Subcutaneous abdominal adipose tissue (tissue), 5 donors: Measurements from ENCODE around the gene RASSF4.

ENCODE experiments used
- H3K27ac ChIP-seq: one replicate; pipeline ENCODE4 v1.7.0; 2013; ENCODE audit warnings: low read depth, mild to moderate bottlenecking, inconsistent platforms, low read length, moderate library complexity
- H3K27me3 ChIP-seq, 5 donors: one replicate each; pipeline ENCODE4 v1.7.0; 2013; ENCODE audit warnings: low read length in 5 of 5, inconsistent platforms in 1 of 5; ENCODE audit not compliant: control insufficient read depth in 5 of 5, insufficient read depth in 4 of 5
- H3K36me3 ChIP-seq, 5 donors: one replicate each; pipeline ENCODE4 v1.7.0; 2013; ENCODE audit warnings: low read length in 5 of 5; ENCODE audit not compliant: control insufficient read depth in 5 of 5, insufficient read depth in 5 of 5
- H3K4me1 ChIP-seq, 5 donors: one replicate each; pipeline ENCODE4 v1.7.0; 2013; ENCODE audit warnings: low read length in 5 of 5, mild to moderate bottlenecking in 3 of 5, moderate library complexity in 1 of 5; ENCODE audit not compliant: control insufficient read depth in 5 of 5, insufficient read depth in 5 of 5
- H3K4me3 ChIP-seq, 5 donors: one replicate each; pipeline ENCODE4 v1.7.0; 2013; ENCODE audit warnings: low read length in 5 of 5, low read depth in 1 of 5
- H3K9ac ChIP-seq, 5 donors: one replicate each; pipeline ENCODE4 v1.7.0; 2013; ENCODE audit warnings: low read length in 5 of 5, mild to moderate bottlenecking in 4 of 5, moderate library complexity in 3 of 5
- H3K9me3 ChIP-seq, 5 donors: one replicate each; pipeline ENCODE4 v1.7.0; 2013; ENCODE audit warnings: low read length in 5 of 5; ENCODE audit not compliant: control insufficient read depth in 5 of 5
- donor health status: healthy.
- donor health status: healthy.
- donor health status: healthy.
- donor health status: healthy.
- donor health status: healthy.

The RASSF4 gene

GRCh38 chr10:44955413-44956070 lies 4.1 kb upstream of the RASSF4 start:
- Histone ChIP-seq H3K36me3 (peaks cover 0 to 26% (median 6%) of the 10 kb centered on the region in 5 donors), H3K27ac (peak overlapping the region; percentile 77), H3K4me3 (no peak overlapping the region), H3K9ac (no peak overlapping the region), H3K27me3 (no peaks in the 10 kb centered on the region), H3K4me1 (peaks cover 6 to 60% (median 57%) of the 10 kb centered on the region in 5 donors), H3K9me3 (peaks cover 0 to 4% (median 3%) of the 10 kb centered on the region in 5 donors)

- Histone ChIP-seq H3K4me1 (peaks cover 8 to 67% (median 63%) of the 10 kb centered on the region in 5 donors), H3K9ac (no peak overlapping the region), H3K36me3 (peaks cover 0 to 23% (median 6%) of the 10 kb centered on the region in 5 donors), H3K27me3 (no peaks in the 10 kb centered on the region), H3K4me3 (no peak overlapping the region), H3K27ac (peak overlapping the region; percentile 77), H3K9me3 (peaks cover 0 to 4% (median 3%) of the 10 kb centered on the region in 5 donors)
Observed at GRCh38 chr10:44956226-44956625, 3.4 kb upstream of the RASSF4 start.

- peaks cover 9 to 72% (median 69%) of the 10 kb centered on the region in 5 donors for H3K4me1 ChIP-seq
- peak overlapping the region; percentile 96 for H3K27ac ChIP-seq
Observed at GRCh38 chr10:44956717-44957706, 2.6 kb upstream of the RASSF4 start.

GRCh38 chr10:44958196-44958897 lies 1.3 kb upstream of the RASSF4 start:
- H3K9ac ChIP-seq: peak overlapping the region; percentile 78 to 88 (median 83)
- H3K9me3 ChIP-seq: peaks cover 0 to 4% (median 3%) of the 10 kb centered on the region in 5 donors
- peak overlapping the region; percentile 96 for H3K27ac ChIP-seq
- no peaks in the 10 kb centered on the region for H3K27me3 ChIP-seq
- H3K4me1 ChIP-seq: peaks cover 10 to 77% (median 74%) of the 10 kb centered on the region in 5 donors
- H3K4me3 ChIP-seq: peak overlapping the region; percentile 86 to 93 (median 90)
- peaks cover 0 to 23% (median 6%) of the 10 kb centered on the region in 5 donors for H3K36me3 ChIP-seq

More at GRCh38 chr10:44956717-44957706, 2.6 kb upstream of the RASSF4 start:
- Histone ChIP-seq H3K4me3 (peak overlapping the region in 2 of 5 donors; percentile 12 to 19), H3K9ac (no peak overlapping the region), H3K9me3 (peaks cover 0 to 4% (median 3%) of the 10 kb centered on the region in 5 donors), H3K27me3 (no peaks in the 10 kb centered on the region), H3K36me3 (peaks cover 0 to 23% (median 6%) of the 10 kb centered on the region in 5 donors)

GRCh38 chr10:44958898-44959246 lies 730 bp upstream of the RASSF4 start:
- Histone ChIP-seq H3K27ac (peak overlapping the region; percentile 96), H3K36me3 (peaks cover 0 to 18% (median 4%) of the 10 kb centered on the region in 5 donors), H3K4me3 (peak overlapping the region; percentile 86 to 93 (median 90)), H3K9me3 (peaks cover 0 to 4% (median 3%) of the 10 kb centered on the region in 5 donors), H3K4me1 (peaks cover 14 to 82% (median 79%) of the 10 kb centered on the region in 5 donors), H3K9ac (peak overlapping the region; percentile 78 to 88 (median 83)), H3K27me3 (no peaks in the 10 kb centered on the region)

- peaks cover 0 to 13% (median 0%) of the 10 kb centered on the region in 5 donors for H3K36me3 ChIP-seq
- peak overlapping the region; percentile 77 for H3K27ac ChIP-seq
- H3K27me3 ChIP-seq: no peaks in the 10 kb centered on the region
- H3K4me1 ChIP-seq: peaks cover 20 to 92% (median 91%) of the 10 kb centered on the region in 5 donors
- H3K4me3 ChIP-seq: peak overlapping the region; percentile 77 to 90 (median 86)
- peak overlapping the region; percentile 52 to 84 (median 74) for H3K9ac ChIP-seq
- peaks cover 0 to 4% (median 3%) of the 10 kb centered on the region in 5 donors for H3K9me3 ChIP-seq
Observed at GRCh38 chr10:44960088-44960460, 472 bp downstream of the RASSF4 start.

- Histone ChIP-seq H3K36me3 (peaks cover 0 to 10% (median 0%) of the 10 kb centered on the region in 5 donors), H3K4me3 (peak overlapping the region; percentile 77 to 90 (median 86)), H3K9ac (peak overlapping the region; percentile 52 to 84 (median 74)), H3K9me3 (peaks cover 0 to 4% (median 3%) of the 10 kb centered on the region in 5 donors), H3K27ac (peak overlapping the region; percentile 77), H3K27me3 (no peaks in the 10 kb centered on the region), H3K4me1 (peaks cover 18 to 92% (median 91%) of the 10 kb centered on the region in 5 donors)
Observed at GRCh38 chr10:44960482-44961229, 1.1 kb downstream of the RASSF4 start.

- Histone ChIP-seq H3K27ac (peak overlapping the region; percentile 77), H3K4me3 (peak overlapping the region; percentile 77 to 90 (median 86)), H3K9me3 (peaks cover 0 to 4% (median 3%) of the 10 kb centered on the region in 5 donors), H3K27me3 (no peaks in the 10 kb centered on the region), H3K36me3 (peaks cover 0 to 7% (median 0%) of the 10 kb centered on the region in 5 donors), H3K9ac (peak overlapping the region; percentile 41 to 76 (median 57)), H3K4me1 (peaks cover 18 to 92% (median 89%) of the 10 kb centered on the region in 5 donors)
Observed at GRCh38 chr10:44961230-44961571, 1.6 kb downstream of the RASSF4 start.
